Measurements from ENCODE around the gene SMIM24.

GRCh38 chr19:3456925-3457527 is 23.3 kb downstream of the SMIM24 start:
- TF ChIP-seq CTCF (IDR thresholded peaks at IDR 0.05 in 8 of 11, conservative IDR thresholded peaks at IDR 0.05 in 3 of 11) (no peak), POLR2A (IDR thresholded peaks at IDR 0.05) (no peak), POLR2AphosphoS5 (IDR thresholded peaks at IDR 0.05) (no peak)

Data from spleen (tissue), 7 donors.